Measurements from ENCODE around the gene AKAP10. TPM values are rescaled to one million over a fixed set of nuclear protein-coding genes. Genes with fewer than 3 reads are reported as not detected.

The AKAP10 gene
- total and polyA plus RNA-seq, 12 donors = 3.7 to 17.0 (median 13.8) TPM

DNA sequence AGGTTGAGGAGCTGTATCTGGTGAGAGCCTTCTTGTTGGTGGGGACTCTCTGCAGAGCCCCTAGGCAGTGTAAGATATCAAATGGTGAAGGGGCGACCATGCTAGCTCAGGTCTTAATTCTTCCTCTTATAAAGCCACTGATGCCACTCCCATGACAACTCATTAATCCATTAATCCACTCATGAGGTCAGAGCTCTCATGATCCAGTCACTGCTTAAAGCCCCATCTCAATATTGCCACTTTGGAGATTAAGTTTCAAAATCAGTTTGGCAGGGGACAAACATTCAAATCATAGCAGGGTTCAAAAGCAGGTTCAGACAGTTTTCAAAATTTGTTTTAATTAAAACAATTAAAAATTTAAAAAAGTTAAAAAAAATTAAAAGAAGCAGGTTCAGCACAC lies 18.5 kb upstream of the AKAP10 start:
- no peak for TF ChIP-seq CTCF (IDR thresholded peaks at IDR 0.05)
- Histone ChIP-seq H3K4me3 (no peak overlapping the region), H3K9me3 (no peaks in the 10 kb centered on the region), H3K27ac (no peak overlapping the region), H3K27me3 (peaks cover 0 to 5% (median 0%) of the 10 kb centered on the region in 7 donors), H3K36me3 (no peaks in the 10 kb centered on the region), H3K4me1 (peaks cover 0 to 6% (median 4%) of the 10 kb centered on the region in 9 donors)
- 79 to 89% methylated on average over 1 of the region's 1 CpG for WGBS, 2 donors
- ATAC-seq (no peak), DNase-seq (no peak)
- intact Hi-C loops (cut with DNase I) = loop anchor here in 2 of 10 donors (10.0 kb wide), 2 partner anchors 219 to 319 kb away; no protein-coding TSS in a partner anchor

DNA sequence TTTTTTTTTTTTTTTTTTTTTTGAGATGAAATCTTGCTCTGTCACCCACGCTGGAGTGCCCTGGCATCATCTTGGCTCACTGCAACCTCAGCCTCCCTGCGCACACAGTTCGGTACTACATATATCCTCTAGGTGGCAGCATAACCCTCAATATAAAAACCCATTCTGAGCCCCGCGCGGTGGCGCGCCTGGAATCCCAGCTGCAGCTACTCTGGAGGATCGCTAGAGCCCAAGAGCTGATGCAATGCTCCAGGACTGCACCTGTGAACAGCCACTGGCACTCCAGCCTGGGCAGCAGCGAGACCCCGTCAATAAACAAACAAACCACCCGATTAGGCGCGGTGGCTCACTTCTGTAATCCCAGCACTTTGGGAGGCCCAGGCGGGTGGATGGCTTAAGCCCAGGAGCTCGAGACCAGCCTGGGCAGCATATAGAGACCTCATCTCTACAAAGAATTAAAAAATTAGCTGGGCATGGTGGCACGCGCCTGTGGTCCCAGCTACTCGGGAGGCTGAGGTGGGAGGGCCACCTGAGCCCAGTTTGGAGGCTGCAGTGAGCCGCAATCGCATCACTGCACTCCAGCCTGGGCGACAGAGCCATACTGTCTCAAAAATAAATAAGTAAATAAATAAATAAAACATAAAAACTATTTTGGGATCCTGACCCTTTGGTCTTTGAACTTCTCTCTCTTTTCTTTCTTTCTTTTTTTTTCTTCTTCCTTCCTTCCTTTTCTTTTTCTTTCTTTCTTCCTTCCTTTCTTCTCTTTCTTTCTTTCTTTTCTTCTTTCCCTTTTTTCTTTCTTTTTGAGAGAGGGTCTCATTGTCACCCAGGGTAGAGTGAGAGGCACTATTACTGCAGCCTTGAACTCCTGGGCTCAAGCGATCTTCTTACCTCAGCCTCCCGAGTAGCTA lies 15.4 kb upstream of the AKAP10 start:
- intact Hi-C loops (cut with DNase I) = loop anchor here (1.0 to 10.0 kb wide), 11 partner anchors 109 to 324 kb away; no protein-coding TSS in a partner anchor
- Histone ChIP-seq H3K4me3 (peak overlapping the region in 1 of 10 donors; percentile 11), H3K9me3 (no peaks in the 10 kb centered on the region), H3K4me1 (peaks cover 0 to 6% (median 4%) of the 10 kb centered on the region in 9 donors), H3K27ac (no peak overlapping the region), H3K36me3 (no peaks in the 10 kb centered on the region), H3K27me3 (peaks cover 0 to 5% (median 0%) of the 10 kb centered on the region in 7 donors)
- peak; percentile 48 to 84 (median 79) for TF ChIP-seq CTCF (IDR thresholded peaks at IDR 0.05)
- 26 to 28% methylated on average over 24 of the region's 24 CpGs for WGBS, 2 donors
- DNase-seq (peak; percentile 85 to 87), ATAC-seq (peak; percentile 96 to 99 (median 98))

- Histone ChIP-seq H3K4me3 (no peak overlapping the region), H3K36me3 (no peaks in the 10 kb centered on the region), H3K27me3 (peaks cover 0 to 5% (median 0%) of the 10 kb centered on the region in 7 donors), H3K27ac (no peak overlapping the region), H3K9me3 (no peaks in the 10 kb centered on the region), H3K4me1 (peaks cover 0 to 6% (median 4%) of the 10 kb centered on the region in 9 donors)
- 48 to 58% methylated on average over 4 of the region's 4 CpGs for WGBS, 2 donors
- no peak for ATAC-seq
- DNase-seq = no peak
- intact Hi-C loops (cut with DNase I) = loop anchor here in 6 of 10 donors (5.0 to 10.0 kb wide), 6 partner anchors 111 to 326 kb away; no protein-coding TSS in a partner anchor
- TF ChIP-seq CTCF (IDR thresholded peaks at IDR 0.05) = no peak
These were observed 13.7 kb upstream of the AKAP10 start for GRCh38 chr17:19991252-19991885.

DNA sequence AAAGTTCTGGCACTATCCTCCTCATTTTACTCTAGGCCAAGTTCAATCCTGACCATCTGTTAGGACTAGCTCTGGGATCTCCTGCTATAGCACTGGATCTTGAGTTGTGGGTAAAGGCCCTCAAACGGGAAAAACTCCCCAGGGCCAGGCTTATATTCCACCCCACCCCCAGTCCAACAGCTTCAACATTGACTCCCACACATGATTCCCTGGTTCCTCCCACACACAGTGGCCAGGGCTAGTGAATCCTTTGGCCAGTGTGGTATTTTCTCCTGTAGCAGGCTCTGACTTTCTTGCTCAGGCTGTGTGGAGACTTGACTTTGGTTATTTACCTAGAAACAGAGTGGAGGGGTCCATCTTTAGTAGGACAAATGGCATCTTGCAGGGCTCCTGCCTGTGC lies 10.3 kb upstream of the AKAP10 start:
- Histone ChIP-seq H3K4me1 (peaks cover 0 to 1% (median under 1%) of the 10 kb centered on the region in 9 donors), H3K9me3 (no peaks in the 10 kb centered on the region), H3K36me3 (no peaks in the 10 kb centered on the region), H3K4me3 (no peak overlapping the region), H3K27me3 (peaks cover 0 to 5% (median 0%) of the 10 kb centered on the region in 7 donors), H3K27ac (no peak overlapping the region)
- no peak for ATAC-seq
- no peak for TF ChIP-seq CTCF (IDR thresholded peaks at IDR 0.05)
- no peak for DNase-seq
- intact Hi-C loops (cut with DNase I) = loop anchor here in 1 of 10 donors (10.0 kb wide), 1 partner anchor 327 kb away; no protein-coding TSS in a partner anchor
- 55 to 80% methylated on average over 1 of the region's 1 CpG for WGBS, 2 donors
